ENCODE measurements around the gene RPH3AL. TPM values are rescaled to one million over a fixed set of nuclear protein-coding genes. Genes with fewer than 3 reads are reported as not detected.
"Not testable (repeated sequence)": the region's sequence is repeated elsewhere in the genome, so short reads cannot be mapped to it uniquely, and the experiment has no call there.

Gene RPH3AL
- polyA plus RNA-seq, 1 donor: 17.3 TPM

GRCh38 chr17:260944-261343 lies 91.7 kb downstream of the RPH3AL start:
- no peak for DNase-seq

GRCh38 chr17:260031-260791 lies 92.4 kb downstream of the RPH3AL start:
- DNase-seq: peak; percentile 50

- no peak for DNase-seq
Measured at GRCh38 chr17:259341-259976, 93.1 kb downstream of the RPH3AL start.

- DNase-seq: no peak
Measured at GRCh38 chr17:258906-259305, 93.7 kb downstream of the RPH3AL start.

- DNase-seq: no peak
Measured at GRCh38 chr17:258045-258734, 94.4 kb downstream of the RPH3AL start.

- DNase-seq: no peak
Measured at GRCh38 chr17:253091-253846, 99.3 kb downstream of the RPH3AL start.

- DNase-seq: no peak
Measured at GRCh38 chr17:252456-252855, 100.2 kb downstream of the RPH3AL start.

GRCh38 chr17:251531-251930 lies 101.1 kb downstream of the RPH3AL start:
- no peak for DNase-seq

GRCh38 chr17:250487-251300 lies 101.9 kb downstream of the RPH3AL start:
- no peak for DNase-seq

- DNase-seq: no peak
Measured at GRCh38 chr17:249236-249993, 103.2 kb downstream of the RPH3AL start.

GRCh38 chr17:248337-249235 lies 104.0 kb downstream of the RPH3AL start:
- DNase-seq: no peak

- DNase-seq: no peak
Measured at GRCh38 chr17:247767-248166, 104.8 kb downstream of the RPH3AL start.

GRCh38 chr17:246851-247421 lies 105.7 kb downstream of the RPH3AL start:
- no peak for DNase-seq

- DNase-seq: no peak
Measured at GRCh38 chr17:246226-246625, 106.4 kb downstream of the RPH3AL start.

GRCh38 chr17:245611-246010 lies 107.0 kb downstream of the RPH3AL start:
- DNase-seq: no peak

- DNase-seq: no peak
Measured at GRCh38 chr17:245020-245419, 107.6 kb downstream of the RPH3AL start.

GRCh38 chr17:243924-244323 lies 108.7 kb downstream of the RPH3AL start:
- not testable (repeated sequence) for DNase-seq

GRCh38 chr17:238964-239259 lies 113.7 kb downstream of the RPH3AL start:
- no peak for DNase-seq

Measured in left kidney (tissue), 2 donors.